Adrenal gland (tissue), 5 donors: ENCODE data around the gene ANKFN1.

Source experiments
- POLR2A ChIP-seq, 2 donors: fragments of 450-650 bp; IDR thresholded peaks; one replicate each; pipeline ENCODE4 v1.6.1; 2017; ENCODE audit warnings: antibody characterized with exemption in 2 of 2, mild to moderate bottlenecking in 2 of 2, moderate library complexity in 1 of 2
- TF ChIP-seq, protein P1 (sequence below), 6 experiments: fragments of 450-650 bp in 4 of 6; fragments of 200-600 bp in 2 of 6; sonication (generic) in 1 of 6; IDR thresholded peaks; 1 replicate in 5 of 6; 2 replicates in 1 of 6; pipeline versions ENCODE4 v1.5.1 to v1.8.0; 2016 to 2021; ENCODE audit warnings: antibody characterized with exemption in 6 of 6, mild to moderate bottlenecking in 2 of 6, moderate library complexity in 1 of 6
- donor health status: DM: no; HTN: no; CAD: no.

DNA sequence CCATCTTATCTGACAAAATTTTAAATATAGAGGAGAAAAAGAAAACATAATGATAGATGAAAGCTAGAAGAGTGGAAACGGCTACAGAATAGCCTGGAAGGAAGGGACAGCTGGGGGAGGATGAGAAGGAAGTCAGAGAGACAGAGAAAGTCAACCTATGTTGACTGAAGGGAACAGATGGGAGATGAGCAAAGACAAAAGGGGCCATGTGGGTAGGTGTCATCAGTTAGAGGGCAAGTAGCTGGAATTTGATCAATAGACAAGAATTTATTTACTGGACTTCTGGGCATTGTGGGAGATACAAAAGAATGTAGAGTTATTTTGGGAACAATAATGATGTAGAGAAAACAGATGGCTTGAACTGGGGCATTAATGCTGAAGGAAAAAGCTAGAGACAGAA lies 194.4 kb downstream of the ANKFN1 start:
- TF ChIP-seq, protein P1, sequence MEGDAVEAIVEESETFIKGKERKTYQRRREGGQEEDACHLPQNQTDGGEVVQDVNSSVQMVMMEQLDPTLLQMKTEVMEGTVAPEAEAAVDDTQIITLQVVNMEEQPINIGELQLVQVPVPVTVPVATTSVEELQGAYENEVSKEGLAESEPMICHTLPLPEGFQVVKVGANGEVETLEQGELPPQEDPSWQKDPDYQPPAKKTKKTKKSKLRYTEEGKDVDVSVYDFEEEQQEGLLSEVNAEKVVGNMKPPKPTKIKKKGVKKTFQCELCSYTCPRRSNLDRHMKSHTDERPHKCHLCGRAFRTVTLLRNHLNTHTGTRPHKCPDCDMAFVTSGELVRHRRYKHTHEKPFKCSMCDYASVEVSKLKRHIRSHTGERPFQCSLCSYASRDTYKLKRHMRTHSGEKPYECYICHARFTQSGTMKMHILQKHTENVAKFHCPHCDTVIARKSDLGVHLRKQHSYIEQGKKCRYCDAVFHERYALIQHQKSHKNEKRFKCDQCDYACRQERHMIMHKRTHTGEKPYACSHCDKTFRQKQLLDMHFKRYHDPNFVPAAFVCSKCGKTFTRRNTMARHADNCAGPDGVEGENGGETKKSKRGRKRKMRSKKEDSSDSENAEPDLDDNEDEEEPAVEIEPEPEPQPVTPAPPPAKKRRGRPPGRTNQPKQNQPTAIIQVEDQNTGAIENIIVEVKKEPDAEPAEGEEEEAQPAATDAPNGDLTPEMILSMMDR (IDR thresholded peaks at IDR 0.05), result no peak
- TF ChIP-seq POLR2A (IDR thresholded peaks at IDR 0.05), result no peak
